SU-DHL-6 (cell line): Measurements from ENCODE around the gene ETFB.

Experiments used
- CTCF ChIP-seq: fragments of 200-600 bp; sonication (generic); IDR thresholded peaks from one replicate; pipeline ENCODE4 v1.5.1; 2017; ENCODE audit warnings: antibody characterized with exemption, mild to moderate bottlenecking, low read length, moderate library complexity; ENCODE audit not compliant: insufficient read depth, poor library complexity, severe bottlenecking
- EZH2phosphoT487 ChIP-seq: fragments of 200-600 bp; sonication (generic), shearing (Covaris generic); conservative IDR thresholded peaks from 2 replicates; pipeline ENCODE4 v1.6.1; 2018; ENCODE audit warnings: mild to moderate bottlenecking, antibody characterized with exemption, low read length, moderate library complexity, mixed read lengths

GRCh38 chr19:51316688-51317087, 49.5 kb downstream of the ETFB start:
- TF ChIP-seq CTCF (no peak), EZH2phosphoT487 (no peak)
